Adipocyte (in vitro differentiated cells): ENCODE results near the gene METTL2B.
"Not testable (repeated sequence)": the region's sequence is repeated elsewhere in the genome, so short reads cannot be mapped to it uniquely, and the experiment has no call there.

Experiments used
- DNase-seq: peaks from one replicate; pipeline ENCODE4 v3.0.0-alpha.2; 2015; ENCODE audit warnings: low read depth
- H3K27me3 ChIP-seq: replicated peaks from 2 replicates; pipeline ENCODE4 v1.7.0; 2013; ENCODE audit warnings: mild to moderate bottlenecking, low read length, moderate library complexity; ENCODE audit not compliant: control insufficient read depth, insufficient read depth
- H3K36me3 ChIP-seq: 2 replicates; pipeline ENCODE4 v1.7.0; 2013; ENCODE audit warnings: low read length, mild to moderate bottlenecking, moderate library complexity; ENCODE audit not compliant: control insufficient read depth, insufficient read depth, severe bottlenecking
- H3K4me1 ChIP-seq: 2 replicates; pipeline ENCODE4 v1.7.0; 2013; ENCODE audit warnings: mild to moderate bottlenecking, low read length, moderate library complexity; ENCODE audit not compliant: control insufficient read depth, insufficient read depth
- H3K4me3 ChIP-seq: 2 replicates; pipeline ENCODE4 v1.7.0; 2013; ENCODE audit warnings: mild to moderate bottlenecking, low read length, moderate library complexity
- H3K9ac ChIP-seq: 2 replicates; pipeline ENCODE4 v1.7.0; 2013; ENCODE audit warnings: mild to moderate bottlenecking, low read length, moderate library complexity
- H3K9me3 ChIP-seq: 2 replicates; pipeline ENCODE4 v1.7.0; 2013; ENCODE audit warnings: mild to moderate bottlenecking, low read length, moderate library complexity; ENCODE audit not compliant: control insufficient read depth

The METTL2B gene

DNA sequence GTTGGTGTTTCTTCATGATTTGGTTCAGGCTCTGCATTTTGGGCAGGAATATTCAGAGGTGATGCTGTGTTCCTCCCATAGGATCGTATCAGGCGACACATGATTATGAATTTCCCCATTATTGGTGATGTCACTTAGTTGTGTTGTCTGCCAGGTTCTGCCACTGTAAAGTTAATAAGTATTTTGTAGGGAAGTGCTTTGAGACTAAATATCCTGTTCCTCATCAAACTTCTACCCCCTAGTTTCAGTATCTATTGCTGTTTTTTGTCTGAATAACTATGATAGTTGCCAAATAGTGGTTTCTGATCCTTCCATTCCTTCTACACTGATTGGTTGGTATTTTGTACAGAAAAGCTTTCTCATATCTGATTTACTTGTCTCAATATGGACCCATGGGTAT, 28.9 kb downstream of the METTL2B start:
- not testable (repeated sequence) for H3K4me1 ChIP-seq, DNase-seq, H3K27me3 ChIP-seq, H3K4me3 ChIP-seq, H3K9me3 ChIP-seq, H3K9ac ChIP-seq
- H3K36me3 ChIP-seq = peaks cover 15% of the 10 kb centered on the region

DNA sequence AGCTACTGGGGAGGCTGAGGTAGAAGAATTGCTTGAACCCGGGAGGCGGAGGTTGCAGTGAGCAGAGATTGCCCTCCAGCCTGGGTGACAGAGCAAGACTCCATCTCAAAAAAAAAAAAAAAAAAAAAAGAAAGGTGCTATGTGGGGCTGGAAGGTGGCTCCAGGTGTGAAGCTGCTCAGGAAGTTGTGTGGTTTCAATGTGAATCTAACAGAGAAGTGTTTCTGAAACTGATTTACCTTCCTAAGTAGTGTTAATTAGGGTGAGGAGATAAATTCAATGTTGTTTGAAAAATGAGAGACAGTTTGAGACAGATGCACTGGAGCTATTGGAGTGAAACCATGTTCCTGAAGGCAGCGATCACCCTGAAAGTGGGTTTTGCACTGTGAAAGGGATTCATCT, 30.3 kb downstream of the METTL2B start:
- not testable (repeated sequence) for H3K27me3 ChIP-seq, H3K9me3 ChIP-seq

DNA sequence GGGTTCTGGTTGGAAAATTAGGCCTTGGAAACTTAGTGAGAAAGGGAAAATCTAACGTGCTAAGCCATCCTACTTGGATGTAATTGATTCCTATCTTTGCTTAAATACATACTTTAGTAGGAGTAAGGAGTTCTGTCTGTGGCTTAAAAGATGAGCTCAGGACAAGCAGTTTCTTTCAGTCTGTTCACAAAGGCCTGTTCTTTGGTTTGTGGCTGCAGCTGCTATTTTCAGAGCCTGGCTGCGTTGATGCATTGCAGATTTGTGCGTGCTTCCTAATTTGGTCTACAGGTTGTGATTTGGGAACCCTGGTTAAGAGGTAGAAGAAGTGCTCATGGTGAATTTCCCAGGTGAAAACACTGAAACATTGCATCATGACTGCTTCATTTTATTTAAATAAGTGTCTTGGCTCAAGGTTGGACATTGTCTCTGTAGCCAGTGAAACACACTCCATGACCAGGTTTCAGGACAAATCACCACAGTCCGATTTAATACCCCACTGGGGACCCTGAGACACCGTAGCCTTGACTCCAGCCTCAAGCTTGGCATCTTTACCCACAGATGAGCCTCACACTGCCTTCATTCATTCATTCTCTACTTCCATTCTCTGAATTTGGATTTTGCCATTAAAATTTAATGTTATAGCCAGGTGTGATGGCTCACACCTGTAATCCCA, 30.9 kb downstream of the METTL2B start:
- not testable (repeated sequence) for H3K9ac ChIP-seq, H3K4me1 ChIP-seq, H3K36me3 ChIP-seq, DNase-seq, H3K27me3 ChIP-seq, H3K4me3 ChIP-seq, H3K9me3 ChIP-seq

More for the DNA sequence above, 30.3 kb downstream of the METTL2B start:
- DNase-seq, H3K9ac ChIP-seq, H3K36me3 ChIP-seq, H3K4me1 ChIP-seq, H3K4me3 ChIP-seq: not testable (repeated sequence)

DNA sequence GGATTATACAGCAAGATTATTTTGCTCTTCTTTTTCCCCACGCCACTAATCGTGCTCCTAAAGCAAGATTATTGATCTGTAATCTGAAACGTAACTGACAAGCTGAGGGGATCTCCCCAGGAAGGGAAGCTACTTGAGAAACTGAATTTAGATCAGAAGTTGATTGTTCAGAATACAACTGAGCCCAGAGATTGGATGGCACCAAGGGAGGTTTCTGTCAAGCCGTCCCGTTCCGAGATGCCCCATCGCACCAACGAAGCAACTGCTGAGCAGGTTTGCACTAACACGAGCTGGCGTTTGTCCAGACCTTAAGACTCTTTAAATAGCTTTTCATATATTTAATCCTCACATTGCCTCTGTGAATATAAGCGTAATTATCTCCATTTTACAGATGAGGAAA, 35.1 kb downstream of the METTL2B start:
- H3K4me1 ChIP-seq, DNase-seq, H3K9me3 ChIP-seq, H3K27me3 ChIP-seq, H3K36me3 ChIP-seq, H3K4me3 ChIP-seq, H3K9ac ChIP-seq: not testable (repeated sequence)

DNA sequence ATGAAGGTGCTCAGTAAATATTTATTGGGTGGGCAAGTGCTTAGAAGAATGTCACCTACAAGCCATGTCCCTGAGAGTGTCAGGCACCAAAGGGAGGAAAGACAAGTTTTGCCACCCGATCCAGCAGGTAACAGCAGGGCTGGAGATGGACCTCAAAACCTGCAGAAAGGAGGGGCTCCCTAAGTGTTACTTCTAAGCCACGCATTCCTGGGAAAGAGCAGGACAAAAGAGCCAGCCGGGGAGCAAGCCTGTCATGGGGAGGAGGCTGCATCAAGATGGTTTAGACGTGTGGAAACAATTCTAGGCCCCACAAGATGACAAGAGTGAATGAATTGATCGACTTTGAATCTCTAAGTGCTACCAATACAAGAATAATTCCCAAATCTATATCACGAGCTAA, 38.7 kb downstream of the METTL2B start:
- H3K9ac ChIP-seq, H3K36me3 ChIP-seq, DNase-seq, H3K27me3 ChIP-seq, H3K9me3 ChIP-seq, H3K4me3 ChIP-seq, H3K4me1 ChIP-seq: not testable (repeated sequence)

DNA sequence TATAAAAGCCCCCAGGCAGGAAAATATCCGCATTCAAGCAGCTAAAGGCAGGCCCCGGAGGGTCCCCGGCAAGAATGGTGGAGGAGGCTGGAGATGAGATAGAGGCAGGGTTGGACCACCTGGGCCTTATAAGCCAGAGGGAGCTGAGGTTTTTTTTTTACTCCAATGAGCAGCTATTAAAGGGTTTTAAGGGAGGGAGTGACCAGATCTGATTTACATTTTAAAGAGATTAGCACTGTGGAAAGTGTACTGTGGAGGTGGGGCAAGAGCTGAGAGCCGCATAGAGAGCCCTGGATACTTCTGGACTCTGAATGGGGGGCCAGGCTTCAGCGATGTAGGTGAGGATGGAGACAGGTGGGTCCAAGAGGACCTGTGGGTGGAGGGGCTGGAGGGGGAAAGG, 40.5 kb downstream of the METTL2B start:
- not testable (repeated sequence) for H3K36me3 ChIP-seq, H3K4me1 ChIP-seq, DNase-seq, H3K27me3 ChIP-seq, H3K4me3 ChIP-seq, H3K9ac ChIP-seq, H3K9me3 ChIP-seq

DNA sequence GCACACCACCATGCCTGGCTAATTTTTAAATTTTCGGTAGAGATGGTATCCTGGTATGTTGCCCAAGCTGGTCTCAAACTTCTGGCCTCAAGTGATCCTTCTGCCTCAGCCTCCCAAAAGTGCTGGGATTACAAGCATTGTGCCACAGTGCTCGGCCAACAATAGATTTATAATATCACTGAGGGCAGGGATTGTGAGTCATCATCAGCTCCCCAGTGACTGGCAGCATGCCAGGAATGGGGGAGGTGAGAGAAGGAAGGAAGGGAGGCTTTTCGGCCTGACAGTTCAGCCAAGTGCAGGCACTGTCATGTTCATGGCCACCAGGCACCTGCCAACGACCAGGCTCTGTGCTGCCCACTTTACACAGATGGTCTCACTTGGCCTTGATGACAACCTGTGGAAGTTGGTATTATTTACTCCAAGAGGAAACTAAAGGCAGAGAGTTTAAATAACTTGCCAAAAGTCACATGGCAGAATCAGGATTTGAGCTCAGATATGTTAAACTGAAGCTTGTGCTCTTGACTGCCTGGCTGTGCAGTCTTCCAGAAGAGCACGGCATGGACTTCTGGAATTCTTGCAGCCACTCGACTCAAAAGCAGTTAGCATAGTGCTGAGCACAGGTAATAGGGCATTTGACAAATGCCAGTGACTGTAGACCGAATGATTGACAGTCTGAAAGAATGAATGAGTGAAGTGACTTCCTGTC, 46.8 kb downstream of the METTL2B start:
- H3K9me3 ChIP-seq, H3K4me1 ChIP-seq, H3K36me3 ChIP-seq, H3K4me3 ChIP-seq, H3K9ac ChIP-seq, H3K27me3 ChIP-seq: not testable (repeated sequence)
- peak; percentile 60 for DNase-seq

DNA sequence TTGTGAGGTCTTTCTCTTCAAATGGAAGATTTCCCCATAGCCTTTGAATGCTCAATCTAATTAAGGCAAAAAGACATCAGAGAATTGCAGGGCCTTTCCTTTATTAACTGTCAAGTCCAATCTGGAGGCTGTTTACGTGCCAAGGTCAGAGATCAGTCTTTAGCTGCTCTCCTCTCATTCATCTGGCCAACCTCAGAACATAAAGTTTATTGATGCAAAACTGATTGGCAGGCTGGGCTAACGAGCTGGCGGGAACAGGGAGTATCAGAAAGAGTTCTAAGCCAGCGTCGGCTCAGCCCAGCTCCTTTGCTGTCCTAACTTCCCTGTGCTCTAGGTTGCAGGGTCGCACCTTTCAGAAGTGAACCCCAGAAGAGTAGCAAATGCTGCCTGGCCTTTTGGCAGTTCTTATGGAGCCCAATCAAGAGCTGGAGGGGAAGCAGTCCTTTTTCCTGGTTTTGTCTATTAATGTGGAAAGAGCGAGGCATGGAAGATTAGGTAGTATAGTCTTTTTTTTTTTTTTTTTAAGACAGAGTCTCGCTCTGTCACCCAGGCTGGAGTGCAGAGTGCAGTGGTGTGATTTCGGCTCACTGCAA, 47.5 kb downstream of the METTL2B start:
- H3K9me3 ChIP-seq = not testable (repeated sequence)

DNA sequence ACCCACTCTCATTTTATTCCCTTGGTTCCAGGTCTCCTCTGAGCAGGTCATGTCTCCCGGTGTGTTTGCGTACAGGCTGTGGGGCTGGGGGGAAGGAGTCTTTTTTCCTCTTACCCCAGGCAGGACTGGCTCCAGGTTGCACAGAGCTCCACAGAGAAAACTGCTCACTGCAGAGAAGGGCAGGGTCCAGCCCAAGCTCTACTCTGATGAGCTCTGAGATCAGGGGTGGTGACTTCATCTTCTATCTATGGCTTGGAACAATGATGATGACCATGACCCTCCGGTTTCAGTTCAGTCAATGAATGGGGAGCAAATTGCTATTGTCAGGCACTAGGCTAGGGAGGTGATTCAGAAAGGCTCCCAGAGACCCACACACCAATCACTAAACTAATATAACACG, 49.0 kb downstream of the METTL2B start:
- DNase-seq, H3K36me3 ChIP-seq, H3K4me3 ChIP-seq: not testable (repeated sequence)

More for the DNA sequence above, 47.5 kb downstream of the METTL2B start:
- H3K36me3 ChIP-seq, H3K4me3 ChIP-seq, H3K4me1 ChIP-seq, H3K27me3 ChIP-seq, H3K9ac ChIP-seq, DNase-seq: not testable (repeated sequence)

DNA sequence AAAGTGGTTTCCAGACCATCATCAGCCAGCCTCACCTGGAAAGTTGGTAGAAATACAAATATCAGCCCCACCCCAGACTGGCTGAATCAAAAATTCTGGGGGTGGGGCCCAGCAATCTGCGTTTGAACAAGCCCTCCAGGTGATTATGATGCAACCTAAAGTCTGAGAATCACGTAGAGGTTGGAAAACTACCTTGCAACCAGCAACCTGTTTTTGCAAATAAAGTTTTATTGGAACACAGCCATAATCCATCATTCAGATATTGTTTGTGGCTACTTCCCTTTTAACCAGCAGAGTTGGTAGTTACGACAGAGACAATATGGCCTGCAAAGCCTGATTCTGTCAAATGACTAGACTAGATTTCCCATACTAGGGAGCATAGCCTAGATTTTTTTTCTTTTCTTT, 49.5 kb downstream of the METTL2B start:
- H3K27me3 ChIP-seq, H3K4me1 ChIP-seq, H3K4me3 ChIP-seq, DNase-seq, H3K9me3 ChIP-seq, H3K36me3 ChIP-seq, H3K9ac ChIP-seq: not testable (repeated sequence)

More for the DNA sequence above, 49.0 kb downstream of the METTL2B start:
- not testable (repeated sequence) for H3K4me1 ChIP-seq, H3K9ac ChIP-seq, H3K9me3 ChIP-seq, H3K27me3 ChIP-seq

DNA sequence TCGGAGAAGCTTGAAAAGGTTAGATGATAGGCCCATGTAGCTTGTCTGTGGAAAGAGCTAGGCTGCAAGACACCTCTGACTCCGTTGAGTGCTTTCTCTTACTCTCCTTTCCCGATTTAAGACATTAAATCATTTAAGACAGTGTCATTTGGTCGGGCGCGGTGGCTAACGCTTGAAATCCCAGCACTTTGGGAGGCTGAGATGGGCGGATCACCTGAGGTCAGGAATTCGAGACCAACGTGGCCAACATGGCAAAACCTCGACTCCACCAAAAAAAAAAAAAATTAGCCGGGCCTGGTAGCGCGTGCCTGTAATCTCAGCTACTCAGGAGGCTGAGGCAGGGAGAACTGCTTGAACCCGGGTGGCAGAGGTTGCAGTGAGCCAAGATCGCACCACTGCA, 52.6 kb downstream of the METTL2B start:
- H3K27me3 ChIP-seq, DNase-seq, H3K4me1 ChIP-seq, H3K4me3 ChIP-seq, H3K36me3 ChIP-seq, H3K9me3 ChIP-seq, H3K9ac ChIP-seq: not testable (repeated sequence)
